ENCODE measurements around the gene TACC2. TPM values are rescaled to one million over a fixed set of nuclear protein-coding genes. Genes with fewer than 3 reads are reported as not detected.

The TACC2 gene
- total RNA-seq, 2 experiments from 2014 or later: not detected

- no peak overlapping the region for H3K27ac Mint-ChIP-seq
- H3K4me1 Mint-ChIP-seq (ENCODE audit: low read depth): no peaks in the 10 kb centered on the region
- H3K4me3 Mint-ChIP-seq: no peak overlapping the region
- DNase-seq (no peak), ATAC-seq (no peak)
- POLR2A ChIA-PET: no interaction called here
- H3K27me3 Mint-ChIP-seq: no peaks in the 10 kb centered on the region
- CTCF ChIA-PET: no interaction called here
- H3K9me3 Mint-ChIP-seq: no peaks in the 10 kb centered on the region
- no peak for TF ChIP-seq CTCF (IDR thresholded peaks at IDR 0.05)
- H3K36me3 Mint-ChIP-seq (ENCODE audit: low read depth): no peaks in the 10 kb centered on the region
- intact Hi-C loops (cut with micrococcal nuclease): no loop called here
Measured at GRCh38 chr10:122181041-122181732, 192.2 kb downstream of the TACC2 start.

- TF ChIP-seq CTCF (IDR thresholded peaks at IDR 0.05): no peak
- ChIA-PET POLR2A (no interaction called here), CTCF (no interaction called here)
- Mint-ChIP-seq H3K4me3 (no peak overlapping the region), H3K9me3 (no peaks in the 10 kb centered on the region), H3K36me3 (ENCODE audit: low read depth) (no peaks in the 10 kb centered on the region), H3K27me3 (no peaks in the 10 kb centered on the region), H3K27ac (no peak overlapping the region), H3K4me1 (ENCODE audit: low read depth) (no peaks in the 10 kb centered on the region)
- intact Hi-C loops (cut with micrococcal nuclease): no loop called here
- DNase-seq: no peak
- no peak for ATAC-seq
Measured at GRCh38 chr10:122181876-122182275, 192.9 kb downstream of the TACC2 start.

GRCh38 chr10:122182308-122182707 is 193.3 kb downstream of the TACC2 start:
- Mint-ChIP-seq H3K9me3 (no peaks in the 10 kb centered on the region), H3K4me3 (no peak overlapping the region), H3K27me3 (no peaks in the 10 kb centered on the region), H3K27ac (no peak overlapping the region), H3K4me1 (ENCODE audit: low read depth) (no peaks in the 10 kb centered on the region), H3K36me3 (ENCODE audit: low read depth) (no peaks in the 10 kb centered on the region)
- ATAC-seq (no peak), DNase-seq (no peak)
- ChIA-PET CTCF (no interaction called here), POLR2A (no interaction called here)
- intact Hi-C loops (cut with micrococcal nuclease): no loop called here
- TF ChIP-seq CTCF (IDR thresholded peaks at IDR 0.05): no peak

- no peak overlapping the region for H3K27ac Mint-ChIP-seq
- DNase-seq (no peak), ATAC-seq (no peak)
- CTCF ChIA-PET: interaction anchor here (1.4 kb wide), 1 partner anchor 84 kb away, joined by 3 read pairs; no protein-coding TSS in a partner anchor
- no peaks in the 10 kb centered on the region for H3K36me3 Mint-ChIP-seq (ENCODE audit: low read depth)
- POLR2A ChIA-PET: no interaction called here
- no peaks in the 10 kb centered on the region for H3K9me3 Mint-ChIP-seq
- TF ChIP-seq CTCF (IDR thresholded peaks at IDR 0.05): no peak
- H3K27me3 Mint-ChIP-seq: no peaks in the 10 kb centered on the region
- no peaks in the 10 kb centered on the region for H3K4me1 Mint-ChIP-seq (ENCODE audit: low read depth)
- no peak overlapping the region for H3K4me3 Mint-ChIP-seq
- intact Hi-C loops (cut with micrococcal nuclease): no loop called here
Measured at GRCh38 chr10:122184254-122184653, 195.3 kb downstream of the TACC2 start.

GRCh38 chr10:122185643-122186042 is 196.7 kb downstream of the TACC2 start:
- Mint-ChIP-seq H3K27ac (no peak overlapping the region), H3K27me3 (no peaks in the 10 kb centered on the region), H3K4me1 (ENCODE audit: low read depth) (no peaks in the 10 kb centered on the region), H3K9me3 (no peaks in the 10 kb centered on the region), H3K4me3 (no peak overlapping the region), H3K36me3 (ENCODE audit: low read depth) (no peaks in the 10 kb centered on the region)
- ATAC-seq (no peak), DNase-seq (no peak)
- intact Hi-C loops (cut with micrococcal nuclease): no loop called here
- CTCF ChIA-PET: no interaction called here
- POLR2A ChIA-PET: no interaction called here
- TF ChIP-seq CTCF (IDR thresholded peaks at IDR 0.05): no peak

All from activated CD8-positive, alpha-beta T cell treated with anti-CD3 and anti-CD28 coated beads for 36 hours (primary cell).